ENCODE data around the gene CHAF1A. TPM values are rescaled to one million over a fixed set of nuclear protein-coding genes. Genes with fewer than 3 reads are reported as not detected.

The CHAF1A gene
- total RNA-seq, 1 experiment from 2014 or later: 30.0 TPM

GRCh38 chr19:4369888-4370260 lies 32.6 kb upstream of the CHAF1A start:
- H4K20me1 ChIP-seq (ENCODE audit: insufficient read depth): no peaks in the 10 kb centered on the region
- POLR2A ChIA-PET (ENCODE audit: unreplicated experiment): interaction anchor here (0.5 kb wide), 1 partner anchor 26 kb away, joined by 6 read pairs; the partner anchor contains the start of gene MPND

DNA sequence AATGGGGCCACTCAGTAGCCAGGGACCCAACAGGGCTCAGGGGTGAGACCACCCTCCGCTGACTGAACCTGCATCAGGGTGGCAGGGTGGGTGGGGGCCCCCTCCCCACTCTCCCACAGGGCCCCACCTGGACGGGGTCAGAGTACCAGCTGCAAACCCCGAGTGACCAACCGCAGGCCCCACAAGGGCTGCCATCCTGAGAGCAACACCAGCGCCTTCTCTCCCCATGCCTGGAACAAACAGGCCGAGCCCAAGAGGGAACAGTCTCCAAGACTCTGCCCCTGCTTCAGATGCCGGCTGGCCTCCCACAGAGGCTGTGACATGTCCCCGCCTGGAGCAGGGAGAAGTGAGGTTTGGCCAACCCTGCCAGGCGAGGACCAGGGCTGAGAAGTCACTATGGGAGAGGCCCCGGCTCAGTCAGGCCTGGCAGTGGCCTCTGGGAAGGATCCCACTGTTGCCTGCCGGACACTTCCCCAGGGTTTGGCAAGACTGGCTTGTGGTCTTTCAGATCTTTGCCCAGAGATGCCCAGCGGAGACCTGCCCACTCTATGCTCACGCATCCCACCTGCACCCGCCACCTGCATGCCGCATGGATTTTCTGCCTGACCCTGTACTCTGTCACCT lies 31.9 kb upstream of the CHAF1A start:
- TF ChIP-seq, protein P1, sequence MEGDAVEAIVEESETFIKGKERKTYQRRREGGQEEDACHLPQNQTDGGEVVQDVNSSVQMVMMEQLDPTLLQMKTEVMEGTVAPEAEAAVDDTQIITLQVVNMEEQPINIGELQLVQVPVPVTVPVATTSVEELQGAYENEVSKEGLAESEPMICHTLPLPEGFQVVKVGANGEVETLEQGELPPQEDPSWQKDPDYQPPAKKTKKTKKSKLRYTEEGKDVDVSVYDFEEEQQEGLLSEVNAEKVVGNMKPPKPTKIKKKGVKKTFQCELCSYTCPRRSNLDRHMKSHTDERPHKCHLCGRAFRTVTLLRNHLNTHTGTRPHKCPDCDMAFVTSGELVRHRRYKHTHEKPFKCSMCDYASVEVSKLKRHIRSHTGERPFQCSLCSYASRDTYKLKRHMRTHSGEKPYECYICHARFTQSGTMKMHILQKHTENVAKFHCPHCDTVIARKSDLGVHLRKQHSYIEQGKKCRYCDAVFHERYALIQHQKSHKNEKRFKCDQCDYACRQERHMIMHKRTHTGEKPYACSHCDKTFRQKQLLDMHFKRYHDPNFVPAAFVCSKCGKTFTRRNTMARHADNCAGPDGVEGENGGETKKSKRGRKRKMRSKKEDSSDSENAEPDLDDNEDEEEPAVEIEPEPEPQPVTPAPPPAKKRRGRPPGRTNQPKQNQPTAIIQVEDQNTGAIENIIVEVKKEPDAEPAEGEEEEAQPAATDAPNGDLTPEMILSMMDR (conservative IDR thresholded peaks at IDR 0.05): no peak
- TF ChIP-seq EZH2 (IDR thresholded peaks at IDR 0.05; ENCODE audit: low read depth): no peak
- Histone ChIP-seq H3K9me3 (ENCODE audit: insufficient read depth, low read depth) (no peaks in the 10 kb centered on the region), H3K27ac (no peak overlapping the region), H3K27me3 (ENCODE audit: insufficient read depth, low read depth) (no peaks in the 10 kb centered on the region), H3F3A (ENCODE audit: insufficient read depth, low read depth) (peaks cover 14% of the 10 kb centered on the region), H3K36me3 (ENCODE audit: low read depth) (no peaks in the 10 kb centered on the region), H3K4me1 (replicated peaks; ENCODE audit: insufficient read depth) (peaks cover 23% of the 10 kb centered on the region), H3K4me2 (no peak overlapping the region), H4K20me1 (ENCODE audit: insufficient read depth) (no peaks in the 10 kb centered on the region), H3K4me3 (no peak overlapping the region), H3K79me2 (ENCODE audit: low read depth) (peaks cover 12% of the 10 kb centered on the region), H2AFZ (no peak overlapping the region), H3K9me2 (ENCODE audit: insufficient read depth) (no peaks in the 10 kb centered on the region)
- ChIA-PET CTCF (no interaction called here), POLR2A (ENCODE audit: unreplicated experiment) (interaction anchor here (0.5 kb wide), 1 partner anchor 27 kb away, joined by 6 read pairs; the partner anchor contains the start of gene MPND)
- intact Hi-C loops (cut with micrococcal nuclease; ENCODE audit: unreplicated experiment): loop anchor here (10.0 kb wide), 1 partner anchor 354 kb away; the partner anchor contains the start of gene DPP9
- no peak for DNase-seq
- no TSS peak for BruUV-seq (replicated peaks)

More at GRCh38 chr19:4369888-4370260, 32.6 kb upstream of the CHAF1A start:
- no peaks in the 10 kb centered on the region for H3K36me3 ChIP-seq (ENCODE audit: low read depth)
- H3K79me2 ChIP-seq (ENCODE audit: low read depth): peaks cover 12% of the 10 kb centered on the region
- CTCF ChIA-PET: interaction anchor here (0.6 kb wide), 1 partner anchor 17 kb away, joined by 8 read pairs; no protein-coding TSS in a partner anchor
- no peaks in the 10 kb centered on the region for H3K27me3 ChIP-seq (ENCODE audit: insufficient read depth, low read depth)
- no peak overlapping the region for H3K4me2 ChIP-seq
- no peak overlapping the region for H3K27ac ChIP-seq
- no peak overlapping the region for H3K4me3 ChIP-seq
- H3K9me3 ChIP-seq (ENCODE audit: insufficient read depth, low read depth): no peaks in the 10 kb centered on the region
- intact Hi-C loops (cut with micrococcal nuclease; ENCODE audit: unreplicated experiment): loop anchor here (1.0 to 10.0 kb wide), 2 partner anchors 30 to 355 kb away; partner anchors contain the start of genes DPP9 and SH3GL1
- H3K9me2 ChIP-seq (ENCODE audit: insufficient read depth): no peaks in the 10 kb centered on the region
- H3F3A ChIP-seq (ENCODE audit: insufficient read depth, low read depth): peaks cover 8% of the 10 kb centered on the region
- no TSS peak for BruUV-seq (replicated peaks)
- no peak overlapping the region for H2AFZ ChIP-seq
- H3K4me1 ChIP-seq (replicated peaks; ENCODE audit: insufficient read depth): peaks cover 17% of the 10 kb centered on the region
- TF ChIP-seq, protein P1 (conservative IDR thresholded peaks at IDR 0.05): no peak
- DNase-seq: peak in 1 of 2 experiments; percentile 29

- Histone ChIP-seq H3K4me3 (no peak overlapping the region), H3F3A (ENCODE audit: insufficient read depth, low read depth) (peaks cover 24% of the 10 kb centered on the region), H2AFZ (no peak overlapping the region), H3K9me3 (ENCODE audit: insufficient read depth, low read depth) (no peaks in the 10 kb centered on the region), H3K4me1 (replicated peaks; ENCODE audit: insufficient read depth) (peaks cover 33% of the 10 kb centered on the region), H3K36me3 (ENCODE audit: low read depth) (no peaks in the 10 kb centered on the region), H3K27me3 (ENCODE audit: insufficient read depth, low read depth) (no peaks in the 10 kb centered on the region), H3K27ac (no peak overlapping the region), H3K9me2 (ENCODE audit: insufficient read depth) (no peaks in the 10 kb centered on the region), H4K20me1 (ENCODE audit: insufficient read depth) (no peaks in the 10 kb centered on the region), H3K79me2 (ENCODE audit: low read depth) (peaks cover 14% of the 10 kb centered on the region), H3K4me2 (no peak overlapping the region)
- TF ChIP-seq EZH2 (IDR thresholded peaks at IDR 0.05; ENCODE audit: low read depth): no peak
- TF ChIP-seq, protein P1 (conservative IDR thresholded peaks at IDR 0.05): no peak
- POLR2A ChIA-PET (ENCODE audit: unreplicated experiment): no interaction called here
- intact Hi-C loops (cut with micrococcal nuclease; ENCODE audit: unreplicated experiment): loop anchor here (10.0 kb wide), 1 partner anchor 353 kb away; the partner anchor contains the start of gene DPP9
- BruUV-seq (replicated peaks): no TSS peak
- CTCF ChIA-PET: no interaction called here
- no peak for DNase-seq
These were observed 30.9 kb upstream of the CHAF1A start for GRCh38 chr19:4371247-4372164.

All from PC-9 (cell line).